ENCODE measurements around the gene E4F1. TPM values are rescaled to one million over a fixed set of nuclear protein-coding genes. Genes with fewer than 3 reads are reported as not detected.

Gene E4F1
- total and polyA plus RNA-seq, 4 donors = 4.4 to 19.1 (median 13.7) TPM

- Histone ChIP-seq H3K9ac (ENCODE audit: low read depth in 1 of 2, low read length in 2 of 2) (no peak overlapping the region), H3K4me3 (ENCODE audit: low read depth in 1 of 3, low read length in 3 of 3) (no peak overlapping the region), H3K9me3 (ENCODE audit: control insufficient read depth in 4 of 4, low read length in 3 of 4) (no peaks in the 10 kb centered on the region), H3K36me3 (ENCODE audit: control insufficient read depth in 4 of 4, insufficient read depth in 3 of 4, low read depth in 1 of 4, low read length in 3 of 4) (no peaks in the 10 kb centered on the region), H3K4me1 (ENCODE audit: control insufficient read depth in 4 of 4, insufficient read depth in 4 of 4, low read length in 3 of 4) (peaks cover 2 to 11% (median 3%) of the 10 kb centered on the region in 4 donors), H3K27me3 (ENCODE audit: control insufficient read depth in 4 of 4, insufficient read depth in 4 of 4, low read length in 3 of 4) (no peaks in the 10 kb centered on the region), H3K27ac (ENCODE audit: low read depth in 1 of 2, low read length in 2 of 2) (no peak overlapping the region)
- TF ChIP-seq TAF1 (conservative IDR thresholded peaks at IDR 0.05) (no peak), JUND (IDR thresholded peaks at IDR 0.05) (no peak), HNF4A (conservative IDR thresholded peaks at IDR 0.05) (no peak), RAD21 (IDR thresholded peaks at IDR 0.05) (no peak)
- WGBS = 96% methylated on average over 11 of the region's 11 CpGs
- DNase-seq (ENCODE audit: low spot score) = no peak
These were observed 32.0 kb upstream of the E4F1 start for GRCh38 chr16:2191446-2191706.

DNA sequence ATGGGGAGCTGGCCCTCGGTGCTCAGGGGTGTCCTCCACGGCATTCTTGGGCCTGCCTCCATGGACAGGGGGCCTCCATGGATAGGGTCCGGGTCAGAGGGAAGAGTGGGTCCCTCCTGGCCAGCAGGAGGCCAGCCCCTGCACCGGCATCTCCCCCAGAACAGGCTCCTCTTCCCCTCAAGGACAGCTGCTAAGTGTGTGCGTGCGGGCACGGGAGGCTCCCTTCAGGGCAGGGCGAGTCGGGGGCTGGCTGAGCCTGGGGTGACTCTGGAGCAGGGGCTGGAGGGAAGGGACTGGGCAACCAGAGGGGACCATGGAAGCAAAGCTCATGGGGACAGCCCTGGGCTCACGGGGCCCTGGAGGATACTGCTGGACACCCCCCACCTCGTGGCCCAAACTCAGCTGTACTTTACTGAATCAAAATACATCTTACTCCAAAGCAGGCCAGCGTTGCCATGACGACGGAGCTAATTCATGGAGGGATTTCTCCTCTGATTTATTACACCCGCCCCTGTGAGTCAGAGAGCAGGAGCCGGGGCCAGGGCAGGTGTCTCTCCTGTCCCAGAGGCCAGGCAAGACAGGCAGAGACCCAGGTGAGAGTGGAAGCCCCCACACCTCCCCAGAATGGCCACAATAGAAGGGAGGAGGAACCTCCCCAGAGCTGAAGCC is 29.1 kb upstream of the E4F1 start:
- Histone ChIP-seq H3K9me3 (ENCODE audit: control insufficient read depth in 4 of 4, low read length in 3 of 4) (no peaks in the 10 kb centered on the region), H3K4me1 (ENCODE audit: control insufficient read depth in 4 of 4, insufficient read depth in 4 of 4, low read length in 3 of 4) (peaks cover 2 to 11% (median 4%) of the 10 kb centered on the region in 4 donors), H3K9ac (ENCODE audit: low read depth in 1 of 2, low read length in 2 of 2) (no peak overlapping the region), H3K27me3 (ENCODE audit: control insufficient read depth in 4 of 4, insufficient read depth in 4 of 4, low read length in 3 of 4) (peaks cover 0 to 2% (median 0%) of the 10 kb centered on the region in 4 donors), H3K4me3 (ENCODE audit: low read depth in 1 of 3, low read length in 3 of 3) (no peak overlapping the region), H3K27ac (ENCODE audit: low read depth in 1 of 2, low read length in 2 of 2) (no peak overlapping the region), H3K36me3 (ENCODE audit: control insufficient read depth in 4 of 4, insufficient read depth in 3 of 4, low read depth in 1 of 4, low read length in 3 of 4) (no peaks in the 10 kb centered on the region)
- DNase-seq (ENCODE audit: low spot score) = no peak
- 73% methylated on average over 16 of the region's 16 CpGs for WGBS
- TF ChIP-seq MAX (IDR thresholded peaks at IDR 0.05) (no peak), FOXA1 (IDR thresholded peaks at IDR 0.05) (no peak), TAF1 (conservative IDR thresholded peaks at IDR 0.05) (no peak), ZBTB33 (IDR thresholded peaks at IDR 0.05) (no peak), EGR1 (IDR thresholded peaks at IDR 0.05; ENCODE audit: low read depth in 2 of 2) (no peak), YY1 (IDR thresholded peaks at IDR 0.05) (no peak), FOXA2 (IDR thresholded peaks at IDR 0.05) (no peak), HNF4G (IDR thresholded peaks at IDR 0.05) (no peak), SP1 (IDR thresholded peaks at IDR 0.05) (no peak), JUND (IDR thresholded peaks at IDR 0.05) (no peak), CTCF (IDR thresholded peaks at IDR 0.05; ENCODE audit: low read depth, low read length, missing input control) (no peak), ATF3 (IDR thresholded peaks at IDR 0.05) (no peak), RXRA (IDR thresholded peaks at IDR 0.05) (no peak), HNF4A (conservative IDR thresholded peaks at IDR 0.05) (no peak), GABPA (IDR thresholded peaks at IDR 0.05 in 1 of 2, conservative IDR thresholded peaks at IDR 0.05 in 1 of 2) (no peak), RAD21 (IDR thresholded peaks at IDR 0.05) (no peak), REST (IDR thresholded peaks at IDR 0.05) (no peak), NR2F2 (IDR thresholded peaks at IDR 0.05) (no peak)
